Activated CD8-positive, alpha-beta memory T cell treated with anti-CD3 and anti-CD28 coated beads for 48 hours (primary cell): ENCODE measurements around the gene CHSY1.

Source experiments
- DNase-seq, 3 experiments: peaks; one replicate each; pipeline ENCODE4 v3.0.0-alpha.2; 2020; ENCODE audit warnings: low read depth in 2 of 3, low spot score in 2 of 3

CHSY1 gene

DNA sequence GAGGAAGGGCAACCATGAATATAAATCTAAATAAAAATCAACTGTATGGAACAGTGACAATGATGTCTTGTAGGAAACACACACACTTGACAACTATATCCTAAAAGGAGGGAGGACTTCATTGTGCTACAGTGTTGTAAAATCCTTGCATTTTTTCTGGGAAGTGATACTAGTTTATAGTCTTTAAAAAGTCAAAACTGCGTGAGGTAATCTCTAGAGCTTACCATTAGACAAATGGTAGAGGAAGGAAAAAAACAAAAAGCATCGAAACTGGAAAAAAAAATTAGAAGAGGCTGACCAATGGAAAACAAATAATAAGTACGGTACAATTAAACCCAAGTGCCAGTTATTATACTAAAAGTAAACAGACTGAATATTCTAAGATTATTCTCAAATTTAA, 38.7 kb downstream of the CHSY1 start:
- no peak for DNase-seq

DNA sequence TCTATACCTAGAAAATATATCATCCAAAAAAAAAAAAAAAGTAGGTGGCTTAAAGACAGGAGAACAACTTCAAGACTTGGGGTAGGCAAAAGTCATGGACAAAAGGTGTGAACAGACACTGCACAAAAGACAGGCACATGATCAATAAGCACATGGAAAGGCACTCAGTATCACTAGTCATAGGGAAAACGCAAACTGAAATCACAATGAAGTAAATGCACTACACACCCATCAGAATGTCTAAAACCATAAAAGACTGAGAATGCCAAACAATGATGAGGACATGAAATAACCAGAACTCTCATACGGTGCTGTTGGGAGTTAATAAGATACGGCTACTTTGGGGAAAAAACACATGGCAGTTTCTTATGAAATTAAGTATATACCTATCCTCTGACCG, 40.0 kb downstream of the CHSY1 start:
- no peak for DNase-seq

DNA sequence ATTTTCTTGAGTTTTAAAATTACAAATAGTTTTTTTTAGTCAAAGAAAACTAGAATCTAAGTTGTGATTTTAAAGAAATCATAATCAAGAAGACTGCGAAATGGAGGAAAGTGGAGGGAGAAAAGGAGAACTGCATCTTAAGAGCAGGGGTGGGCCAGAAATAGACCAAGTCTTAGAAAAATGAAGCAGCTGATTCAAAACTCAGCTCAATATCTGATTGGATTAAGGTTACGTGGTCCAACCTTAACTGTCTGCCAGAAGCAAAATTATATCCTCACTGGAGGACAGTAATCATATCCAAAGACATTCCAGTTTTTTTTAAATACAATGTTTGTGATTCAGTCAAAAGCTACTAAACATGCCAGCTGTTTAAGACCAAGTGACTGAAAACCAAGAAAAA, 41.4 kb downstream of the CHSY1 start:
- no peak for DNase-seq

GRCh38 chr15:101210058-101210457, 41.8 kb downstream of the CHSY1 start:
- DNase-seq: no peak

DNA sequence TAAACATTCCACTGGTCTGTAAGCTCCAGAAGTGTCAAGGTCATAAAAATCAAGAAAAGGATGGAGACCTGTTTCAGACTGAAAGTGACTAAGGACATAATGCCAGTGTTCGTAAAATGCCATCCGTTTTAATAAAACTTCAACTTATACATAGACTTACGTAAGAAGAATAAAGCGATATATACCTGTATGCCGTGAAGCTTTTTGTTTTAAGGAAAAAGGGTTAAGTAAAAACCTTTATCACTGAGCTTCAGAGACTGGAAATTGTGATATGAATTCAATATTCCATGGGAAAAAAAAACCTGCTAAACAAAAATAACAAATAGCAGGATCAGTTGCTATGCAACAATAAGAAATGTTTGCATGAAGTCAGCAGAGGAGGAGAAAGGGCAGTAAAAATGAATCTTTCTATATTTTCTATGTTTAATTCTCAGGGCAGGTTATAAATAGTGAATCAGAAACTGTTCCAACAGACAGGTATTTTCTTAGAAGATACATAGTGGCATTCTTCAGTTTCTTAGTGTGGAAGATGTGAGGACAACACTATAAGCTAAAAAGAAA, 42.5 kb downstream of the CHSY1 start:
- DNase-seq: no peak

GRCh38 chr15:101207867-101208288, 44.0 kb downstream of the CHSY1 start:
- no peak for DNase-seq

DNA sequence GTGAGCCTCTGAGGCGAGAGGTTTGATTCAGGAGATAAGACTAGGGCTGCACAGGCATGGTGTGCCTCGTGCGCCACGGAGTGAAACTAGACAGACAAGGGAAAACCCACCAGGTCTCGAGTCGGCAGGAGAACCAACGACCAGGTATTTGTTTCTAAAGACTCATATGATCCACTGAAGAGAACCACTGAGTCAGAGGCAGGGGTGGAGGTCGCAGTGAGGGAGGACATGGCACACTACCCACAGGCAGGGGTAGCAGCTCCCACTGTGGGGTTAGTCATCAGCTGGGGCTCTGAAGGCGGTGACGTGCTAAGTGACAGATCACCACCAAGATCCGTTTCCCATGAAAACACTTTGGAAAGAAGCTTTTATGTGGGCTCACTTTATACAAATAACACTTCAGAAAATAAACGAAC, 45.7 kb downstream of the CHSY1 start:
- peak; percentile 52 to 70 (median 62) for DNase-seq

- no peak for DNase-seq
Observed at GRCh38 chr15:101204739-101205535, 46.9 kb downstream of the CHSY1 start.

- DNase-seq: no peak
Observed at GRCh38 chr15:101203607-101204189, 48.1 kb downstream of the CHSY1 start.

GRCh38 chr15:101203029-101203573, 48.7 kb downstream of the CHSY1 start:
- DNase-seq: no peak

GRCh38 chr15:101201411-101202174, 50.3 kb downstream of the CHSY1 start:
- DNase-seq: no peak

- DNase-seq: no peak
Observed at GRCh38 chr15:101200181-101200580, 51.7 kb downstream of the CHSY1 start.

- no peak for DNase-seq
Observed at GRCh38 chr15:101198800-101199199, 53.0 kb downstream of the CHSY1 start.

- DNase-seq: no peak
Observed at GRCh38 chr15:101198031-101198575, 53.7 kb downstream of the CHSY1 start.

GRCh38 chr15:101194546-101195125, 57.2 kb downstream of the CHSY1 start:
- no peak for DNase-seq

DNA sequence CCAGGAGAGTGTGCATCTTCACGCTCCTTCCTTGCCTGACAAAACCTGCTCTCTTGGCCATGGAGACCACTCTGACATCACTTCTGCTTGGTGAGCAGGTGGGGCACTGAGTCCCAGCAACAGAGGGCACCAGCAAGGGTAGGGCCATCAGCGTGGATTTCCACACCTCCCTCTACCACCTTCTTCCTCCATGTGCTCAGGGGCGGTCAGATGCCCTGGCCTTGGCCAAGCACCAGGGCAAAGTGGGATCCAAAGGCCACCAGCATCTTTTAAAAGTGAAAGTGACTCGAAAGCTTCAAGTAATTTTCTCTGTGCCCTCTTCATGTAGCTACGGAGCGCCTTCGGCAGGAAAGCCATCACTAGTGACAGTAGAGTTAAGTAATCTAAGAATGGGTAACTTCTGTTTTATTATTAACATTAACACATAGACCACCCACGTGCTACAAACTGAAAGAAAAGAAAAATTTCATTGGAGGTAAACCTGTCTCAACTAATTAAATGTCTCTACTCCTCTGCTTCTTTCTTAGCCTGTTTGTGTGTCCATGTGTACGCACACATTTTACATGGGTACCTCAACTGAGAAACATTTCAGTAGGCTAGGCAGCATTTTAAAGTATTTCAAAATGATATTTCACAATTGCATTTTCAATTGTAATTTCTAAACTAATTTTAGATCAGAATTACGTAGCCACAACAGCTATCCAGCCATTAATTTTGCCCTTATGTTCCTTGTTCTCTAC, 57.9 kb downstream of the CHSY1 start:
- DNase-seq: no peak

DNA sequence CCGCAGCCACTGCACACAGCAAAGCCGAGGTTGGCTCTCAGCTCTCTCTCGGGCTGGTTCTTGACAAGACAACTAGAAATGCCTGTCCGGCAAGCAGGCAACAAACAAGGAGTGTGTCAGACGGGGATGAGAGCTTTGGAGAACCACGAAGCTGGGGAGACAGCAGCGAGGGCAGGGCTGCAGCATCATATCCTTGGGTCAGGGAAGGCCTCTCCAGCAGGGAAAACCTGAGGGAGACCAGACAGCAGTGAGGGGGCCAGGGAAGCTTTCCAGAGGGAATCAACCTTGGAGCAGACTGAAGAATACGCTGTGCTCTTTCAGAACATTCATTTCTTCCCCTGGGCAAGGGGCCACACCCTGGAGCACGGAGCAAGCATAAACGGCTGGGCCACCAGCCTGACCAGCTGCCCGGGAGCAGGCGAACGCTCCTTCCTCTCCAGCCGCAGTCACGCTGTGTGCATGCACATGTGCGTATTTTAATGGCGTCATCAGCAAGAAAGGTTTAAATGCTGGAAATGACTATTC, 58.7 kb downstream of the CHSY1 start:
- no peak for DNase-seq

GRCh38 chr15:101192081-101192480, 59.8 kb downstream of the CHSY1 start:
- no peak for DNase-seq

GRCh38 chr15:101191242-101191641, 60.6 kb downstream of the CHSY1 start:
- DNase-seq: no peak

DNA sequence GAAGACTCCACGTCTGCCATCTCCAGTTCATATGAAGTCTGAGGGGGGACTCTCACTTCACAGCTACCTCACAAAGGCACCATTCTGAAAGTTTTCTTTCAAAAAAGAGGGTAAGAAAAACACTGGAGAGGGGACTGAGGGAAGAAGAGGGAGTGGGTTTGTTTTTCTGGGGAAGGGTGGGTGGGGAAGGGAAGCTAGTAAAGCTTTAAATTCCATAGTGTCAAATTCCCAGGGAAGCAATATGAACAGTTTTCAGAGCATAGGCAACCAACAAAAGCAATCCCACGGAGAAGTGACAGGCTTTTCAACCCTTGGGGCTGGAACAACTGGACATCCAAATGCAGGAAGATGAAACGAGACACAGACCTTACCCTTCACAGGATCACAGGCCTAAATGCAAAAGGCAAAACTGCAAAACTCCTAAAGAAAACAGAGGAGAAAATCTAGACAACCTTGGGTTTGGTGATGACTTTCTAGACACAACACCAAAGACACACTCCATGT, 61.7 kb downstream of the CHSY1 start:
- no peak for DNase-seq
